Peyer's patch (tissue), 4 donors: ENCODE measurements around the gene LST1.

ENCODE experiments used
- POLR2A ChIP-seq, 2 donors: fragments of 450-650 bp; IDR thresholded peaks; one replicate each; pipeline ENCODE4 v1.5.1; 2017; ENCODE audit warnings: antibody characterized with exemption in 2 of 2, mild to moderate bottlenecking in 2 of 2, moderate library complexity in 2 of 2
- TF ChIP-seq, protein P1 (sequence below), 6 experiments: fragments of 450-650 bp in 4 of 6; fragments of 200-600 bp in 2 of 6; sonication (generic) in 1 of 6; IDR thresholded peaks; one replicate each; pipeline ENCODE4 v1.5.1; 2017 to 2019; ENCODE audit warnings: antibody characterized with exemption in 6 of 6, mild to moderate bottlenecking in 3 of 6, moderate library complexity in 1 of 6

DNA sequence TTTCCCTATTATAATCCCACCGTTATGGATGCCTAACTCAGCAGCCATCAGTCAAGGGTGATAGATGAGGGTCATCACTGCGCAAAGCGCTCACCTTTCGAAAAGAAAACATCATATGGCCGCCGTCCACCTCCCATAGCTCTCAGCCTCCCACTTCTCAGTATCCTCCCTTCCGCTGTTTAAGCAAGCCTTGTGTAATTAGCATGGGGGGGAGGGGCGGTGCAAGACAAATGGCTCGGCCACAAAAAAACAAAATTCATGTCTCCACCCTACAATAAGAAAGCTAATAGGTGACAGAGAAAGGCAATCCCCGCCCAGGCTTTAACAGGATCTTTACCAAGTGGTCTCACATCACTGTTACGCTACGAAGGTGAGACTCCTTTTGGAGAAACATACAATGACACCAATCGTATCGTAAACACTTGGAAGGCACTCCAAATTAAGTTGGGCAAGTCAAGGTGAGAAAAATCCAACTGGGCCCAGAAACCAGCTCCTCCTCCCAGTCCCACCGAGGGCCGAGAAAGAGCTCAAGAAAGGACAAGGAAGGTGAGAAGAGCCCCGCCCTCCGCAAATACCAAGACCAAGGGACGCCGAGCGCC, 44.9 kb upstream of the LST1 start:
- TF ChIP-seq, protein P1, sequence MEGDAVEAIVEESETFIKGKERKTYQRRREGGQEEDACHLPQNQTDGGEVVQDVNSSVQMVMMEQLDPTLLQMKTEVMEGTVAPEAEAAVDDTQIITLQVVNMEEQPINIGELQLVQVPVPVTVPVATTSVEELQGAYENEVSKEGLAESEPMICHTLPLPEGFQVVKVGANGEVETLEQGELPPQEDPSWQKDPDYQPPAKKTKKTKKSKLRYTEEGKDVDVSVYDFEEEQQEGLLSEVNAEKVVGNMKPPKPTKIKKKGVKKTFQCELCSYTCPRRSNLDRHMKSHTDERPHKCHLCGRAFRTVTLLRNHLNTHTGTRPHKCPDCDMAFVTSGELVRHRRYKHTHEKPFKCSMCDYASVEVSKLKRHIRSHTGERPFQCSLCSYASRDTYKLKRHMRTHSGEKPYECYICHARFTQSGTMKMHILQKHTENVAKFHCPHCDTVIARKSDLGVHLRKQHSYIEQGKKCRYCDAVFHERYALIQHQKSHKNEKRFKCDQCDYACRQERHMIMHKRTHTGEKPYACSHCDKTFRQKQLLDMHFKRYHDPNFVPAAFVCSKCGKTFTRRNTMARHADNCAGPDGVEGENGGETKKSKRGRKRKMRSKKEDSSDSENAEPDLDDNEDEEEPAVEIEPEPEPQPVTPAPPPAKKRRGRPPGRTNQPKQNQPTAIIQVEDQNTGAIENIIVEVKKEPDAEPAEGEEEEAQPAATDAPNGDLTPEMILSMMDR (IDR thresholded peaks at IDR 0.05): no peak
- TF ChIP-seq POLR2A (IDR thresholded peaks at IDR 0.05): no peak
